ENCODE data around the gene PAAF1.

PAAF1 gene

DNA sequence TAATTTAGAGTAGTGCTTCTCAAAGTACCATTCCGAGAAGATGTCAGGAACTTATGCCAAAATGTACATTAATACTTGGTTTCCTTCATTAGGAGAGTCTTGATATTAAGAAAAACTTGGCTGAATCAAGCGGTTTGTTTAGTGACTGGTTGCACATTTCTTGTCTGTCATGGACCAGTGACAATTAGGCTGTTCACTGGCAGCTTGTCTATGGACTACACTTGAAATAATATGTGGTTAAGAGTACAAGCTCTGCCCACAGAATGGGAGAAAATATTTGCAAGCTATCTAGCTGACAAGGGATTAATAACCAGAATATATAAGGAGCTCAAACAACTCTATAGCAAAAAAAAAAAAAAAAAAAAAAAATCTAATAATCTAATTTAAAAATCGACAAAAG is 24.8 kb upstream of the PAAF1 start:
- DNase-seq (ENCODE audit: low spot score), result no peak
- in situ Hi-C loops (cut with MboI; ENCODE audit: low sequenced_read_pairs, unreplicated experiment), result no loop called here
- TF ChIP-seq, protein P1, sequence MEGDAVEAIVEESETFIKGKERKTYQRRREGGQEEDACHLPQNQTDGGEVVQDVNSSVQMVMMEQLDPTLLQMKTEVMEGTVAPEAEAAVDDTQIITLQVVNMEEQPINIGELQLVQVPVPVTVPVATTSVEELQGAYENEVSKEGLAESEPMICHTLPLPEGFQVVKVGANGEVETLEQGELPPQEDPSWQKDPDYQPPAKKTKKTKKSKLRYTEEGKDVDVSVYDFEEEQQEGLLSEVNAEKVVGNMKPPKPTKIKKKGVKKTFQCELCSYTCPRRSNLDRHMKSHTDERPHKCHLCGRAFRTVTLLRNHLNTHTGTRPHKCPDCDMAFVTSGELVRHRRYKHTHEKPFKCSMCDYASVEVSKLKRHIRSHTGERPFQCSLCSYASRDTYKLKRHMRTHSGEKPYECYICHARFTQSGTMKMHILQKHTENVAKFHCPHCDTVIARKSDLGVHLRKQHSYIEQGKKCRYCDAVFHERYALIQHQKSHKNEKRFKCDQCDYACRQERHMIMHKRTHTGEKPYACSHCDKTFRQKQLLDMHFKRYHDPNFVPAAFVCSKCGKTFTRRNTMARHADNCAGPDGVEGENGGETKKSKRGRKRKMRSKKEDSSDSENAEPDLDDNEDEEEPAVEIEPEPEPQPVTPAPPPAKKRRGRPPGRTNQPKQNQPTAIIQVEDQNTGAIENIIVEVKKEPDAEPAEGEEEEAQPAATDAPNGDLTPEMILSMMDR (IDR thresholded peaks at IDR 0.05; ENCODE audit: borderline replicate concordance, control extremely low read depth, extremely low read depth, insufficient read depth, missing control alignments), result no peak

DNA sequence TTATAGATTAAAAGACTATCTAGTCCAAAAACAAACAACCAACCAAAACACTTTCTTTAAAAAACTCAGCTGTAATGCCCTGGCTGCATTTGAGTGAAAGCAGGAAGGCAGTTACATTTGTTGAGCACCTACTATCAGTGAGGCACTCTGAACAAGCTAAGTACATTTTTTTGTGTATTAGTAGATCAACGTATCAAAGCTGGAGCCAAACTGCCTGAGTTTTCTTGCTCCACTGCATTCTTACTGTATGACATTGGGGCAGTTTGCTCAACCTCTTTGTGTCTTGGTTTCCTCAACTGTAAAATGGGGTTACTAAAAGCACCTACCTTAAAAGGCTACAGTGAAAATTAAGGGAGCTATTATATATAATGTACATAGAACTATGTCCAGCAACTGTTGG is 22.1 kb upstream of the PAAF1 start:
- TF ChIP-seq, protein P1 (IDR thresholded peaks at IDR 0.05; ENCODE audit: borderline replicate concordance, control extremely low read depth, extremely low read depth, insufficient read depth, missing control alignments), result no peak
- in situ Hi-C loops (cut with MboI; ENCODE audit: low sequenced_read_pairs, unreplicated experiment), result no loop called here

DNA sequence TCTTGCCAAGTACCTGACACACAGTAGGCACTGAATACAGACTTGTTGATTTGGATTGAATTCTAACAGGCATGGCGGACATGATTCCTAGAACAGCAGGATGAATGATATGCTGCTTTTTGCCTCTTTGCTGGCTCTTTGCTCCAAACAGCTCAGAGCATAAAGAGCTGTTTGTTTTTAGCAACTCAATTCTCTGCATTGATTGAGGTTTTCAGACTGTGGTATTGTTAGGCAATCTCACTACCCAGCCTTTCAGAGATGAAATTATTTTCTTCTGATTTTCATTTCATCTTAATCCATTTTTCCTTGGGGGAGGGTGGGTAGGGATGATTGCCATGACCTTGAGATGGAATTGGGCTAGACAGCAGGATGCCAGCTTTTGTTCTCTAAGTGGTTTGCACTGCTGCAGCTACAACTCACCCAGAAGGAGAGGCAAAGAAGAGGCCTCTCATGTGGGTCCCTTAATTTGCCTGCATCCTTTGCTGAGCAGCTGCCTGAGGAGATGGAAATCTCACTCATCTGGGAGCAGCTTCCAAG is 20.7 kb upstream of the PAAF1 start:
- no peak for DNase-seq (ENCODE audit: low spot score)
- TF ChIP-seq, protein P1 (IDR thresholded peaks at IDR 0.05; ENCODE audit: borderline replicate concordance, control extremely low read depth, extremely low read depth, insufficient read depth, missing control alignments), result no peak
- in situ Hi-C loops (cut with MboI; ENCODE audit: low sequenced_read_pairs, unreplicated experiment), result no loop called here

More for the DNA sequence above, 22.1 kb upstream of the PAAF1 start:
- no peak for DNase-seq (ENCODE audit: low spot score)

DNA sequence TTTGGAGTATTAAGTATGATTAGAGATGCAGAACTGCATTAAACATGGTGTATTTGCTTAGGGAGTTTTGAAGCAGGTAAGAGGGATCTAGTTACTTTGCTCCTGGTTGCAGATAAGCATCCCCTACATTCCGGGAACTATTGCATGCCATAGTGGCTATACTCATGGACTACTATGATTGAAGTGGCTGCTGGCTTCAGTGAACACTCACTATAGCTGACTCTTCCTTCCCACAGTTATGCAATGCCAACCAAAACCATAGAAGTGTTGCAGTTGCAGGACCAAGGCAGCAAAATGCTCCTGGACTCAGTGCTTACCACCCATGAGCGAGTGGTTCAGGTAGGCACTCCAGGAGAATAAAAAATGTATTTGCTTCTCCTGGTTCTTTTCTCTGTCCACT is 17.1 kb upstream of the PAAF1 start:
- TF ChIP-seq, protein P1 (IDR thresholded peaks at IDR 0.05; ENCODE audit: borderline replicate concordance, control extremely low read depth, extremely low read depth, insufficient read depth, missing control alignments), result no peak
- no peak for DNase-seq (ENCODE audit: low spot score)
- in situ Hi-C loops (cut with MboI; ENCODE audit: low sequenced_read_pairs, unreplicated experiment), result no loop called here

DNA sequence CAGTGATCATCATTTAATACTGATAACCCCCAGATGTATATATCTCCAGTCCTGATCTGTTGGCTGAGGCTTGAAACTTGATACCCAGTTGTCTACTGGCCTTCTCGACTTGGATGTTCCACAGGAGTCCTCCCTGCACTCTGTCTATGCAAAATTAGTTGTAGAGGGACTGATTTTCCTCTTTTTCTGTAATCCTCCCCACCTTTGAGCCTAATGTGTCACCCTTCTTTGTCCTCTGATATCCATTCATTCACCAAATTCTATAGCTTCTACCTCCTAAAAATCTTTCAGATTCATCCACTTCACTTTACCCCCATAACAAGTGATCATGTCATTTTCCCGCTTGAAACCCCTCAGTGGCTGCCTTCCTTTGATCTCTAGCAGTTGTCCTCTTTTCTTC is 16.6 kb upstream of the PAAF1 start:
- TF ChIP-seq, protein P1 (IDR thresholded peaks at IDR 0.05; ENCODE audit: borderline replicate concordance, control extremely low read depth, extremely low read depth, insufficient read depth, missing control alignments), result no peak
- no peak for DNase-seq (ENCODE audit: low spot score)
- in situ Hi-C loops (cut with MboI; ENCODE audit: low sequenced_read_pairs, unreplicated experiment), result no loop called here

DNA sequence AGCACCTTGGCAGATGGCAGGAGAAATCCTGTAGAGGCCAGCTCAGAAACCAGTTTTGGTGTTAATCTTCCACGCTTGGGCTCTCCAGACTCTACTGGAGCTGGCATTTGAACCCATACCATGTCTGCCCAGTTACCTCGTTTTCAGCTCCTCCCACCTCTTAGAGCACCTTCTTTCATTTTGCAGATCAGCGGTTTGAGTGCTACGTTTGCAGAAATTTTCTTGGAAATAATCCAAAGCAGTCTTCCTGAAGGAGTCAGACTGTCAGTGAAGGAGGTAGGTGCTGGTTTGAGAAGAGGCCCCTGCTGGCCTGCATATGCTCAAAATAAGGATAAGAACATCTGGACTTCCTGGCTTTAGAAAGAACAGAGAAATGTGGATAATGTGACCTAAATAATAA is 13.8 kb upstream of the PAAF1 start:
- no peak for DNase-seq (ENCODE audit: low spot score)
- in situ Hi-C loops (cut with MboI; ENCODE audit: low sequenced_read_pairs, unreplicated experiment), result no loop called here
- TF ChIP-seq, protein P1 (IDR thresholded peaks at IDR 0.05; ENCODE audit: borderline replicate concordance, control extremely low read depth, extremely low read depth, insufficient read depth, missing control alignments), result no peak
